GM18909 (cell line): ENCODE results near the gene MIEF1.

ENCODE experiments used
- ATAC-seq: cut with Tn5 transposase; IDR thresholded peaks from one replicate; pipeline ENCODE4 v1.9.1; 2021; ENCODE audit warnings: mild to moderate bottlenecking; ENCODE audit not compliant: unreplicated experiment, poor library complexity

The MIEF1 gene

DNA sequence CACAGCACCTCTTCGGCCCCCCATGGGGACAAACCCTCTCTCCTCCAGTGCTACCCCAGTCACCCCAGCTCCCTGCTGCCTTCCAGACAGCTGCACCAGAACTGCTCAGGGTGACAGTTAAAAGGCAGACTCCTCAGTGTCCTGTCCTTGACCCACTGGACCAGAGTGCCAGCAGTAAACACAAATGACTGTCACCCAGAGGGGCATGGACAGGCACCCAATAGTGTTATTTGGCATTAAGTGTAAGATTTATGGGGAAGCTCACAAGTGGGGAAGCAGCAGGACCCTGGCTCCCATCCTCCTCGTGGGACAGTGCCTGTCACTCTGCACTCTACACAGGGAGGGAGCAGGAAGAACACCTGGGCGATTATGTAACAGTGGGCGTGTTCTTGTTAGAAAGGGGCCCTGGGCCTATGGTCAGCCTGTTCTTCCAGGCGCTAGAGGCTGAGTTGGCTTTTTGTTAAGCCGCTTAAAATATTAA lies 25.4 kb downstream of the MIEF1 start:
- no peak for ATAC-seq

DNA sequence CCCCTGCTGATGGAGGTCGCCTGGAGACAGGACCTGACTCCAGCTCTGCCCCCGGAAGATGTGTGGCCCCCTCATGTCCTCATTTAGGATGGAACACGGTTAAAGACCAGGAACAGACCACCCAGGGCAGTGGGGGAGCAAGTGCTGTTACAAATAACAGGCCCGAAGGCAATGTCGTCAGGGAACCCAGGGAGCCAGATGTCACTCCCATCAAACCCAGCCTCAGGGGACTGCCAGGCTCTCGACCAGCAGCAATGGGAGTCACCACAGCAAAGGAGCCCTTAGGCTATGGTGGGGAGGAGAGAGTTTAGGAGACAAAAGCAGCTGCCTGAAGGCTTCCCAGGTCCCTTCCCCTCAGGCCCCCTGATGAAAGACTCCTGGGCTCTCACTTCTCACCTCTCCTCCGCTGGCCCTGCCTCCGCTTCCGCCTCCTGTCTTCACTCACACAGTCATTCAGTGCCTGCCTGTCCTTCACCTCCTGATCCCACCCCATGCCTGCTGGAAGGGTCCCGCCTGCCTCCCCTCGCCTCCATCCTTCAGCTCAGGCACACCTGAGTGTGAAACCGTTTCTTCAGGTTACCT lies 26.1 kb downstream of the MIEF1 start:
- no peak for ATAC-seq

DNA sequence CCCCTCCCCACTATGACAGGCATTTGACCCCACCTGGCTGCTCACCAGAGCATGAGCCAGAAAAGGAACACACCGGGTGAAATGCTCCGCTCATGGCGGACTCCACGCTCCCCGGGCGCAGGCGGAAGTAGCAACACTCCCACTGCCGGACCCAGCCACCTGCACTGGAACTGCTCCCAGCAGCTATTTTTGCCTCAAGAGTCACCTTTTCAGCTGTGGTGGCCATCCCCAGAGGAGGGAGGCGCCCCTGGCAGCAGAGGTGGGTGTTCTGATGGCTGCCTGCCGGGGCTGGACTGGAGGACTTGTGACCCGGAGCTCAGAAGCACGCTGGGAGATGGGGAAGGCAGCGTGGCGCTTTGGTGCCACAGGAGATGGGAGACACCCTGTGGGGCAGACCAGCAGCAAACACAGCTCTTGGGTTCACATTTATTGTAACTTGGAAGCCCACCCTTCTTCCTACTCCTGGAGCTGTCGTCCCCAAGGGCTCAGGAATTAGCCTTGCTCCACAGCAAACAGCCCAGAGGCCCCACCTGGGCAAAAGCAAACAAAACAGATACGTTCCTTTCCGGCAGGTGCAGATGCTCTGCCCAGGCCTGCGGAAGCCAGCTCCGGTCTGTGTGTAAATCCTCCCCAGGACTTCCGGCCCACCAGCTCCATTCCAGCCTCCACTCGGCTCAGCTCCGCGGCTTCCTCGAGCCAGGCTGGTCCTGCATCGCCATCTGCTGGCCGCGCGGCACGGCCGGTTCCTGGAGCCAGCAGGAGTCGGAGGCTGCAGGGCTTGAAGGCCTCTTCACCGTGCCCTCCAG lies 26.8 kb downstream of the MIEF1 start:
- ATAC-seq = no peak

DNA sequence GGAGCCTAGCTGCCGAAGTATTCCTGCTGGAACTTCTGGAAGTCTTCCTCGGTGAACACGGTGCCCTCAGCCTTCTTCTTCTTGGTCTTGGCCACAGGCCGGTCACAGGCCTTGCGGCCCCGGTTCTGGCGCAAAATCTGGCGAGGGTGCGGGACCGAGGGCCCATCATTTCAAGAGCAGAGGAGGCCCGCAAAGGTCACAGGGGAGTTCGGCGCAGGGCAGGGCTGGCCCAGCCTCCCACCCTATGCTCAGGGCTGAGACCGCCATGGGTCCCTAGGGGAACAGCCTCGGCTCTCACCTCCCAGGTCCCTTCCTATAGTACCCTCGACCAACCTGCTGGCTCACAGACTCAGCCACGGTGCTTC lies 27.4 kb downstream of the MIEF1 start:
- ATAC-seq = no peak

DNA sequence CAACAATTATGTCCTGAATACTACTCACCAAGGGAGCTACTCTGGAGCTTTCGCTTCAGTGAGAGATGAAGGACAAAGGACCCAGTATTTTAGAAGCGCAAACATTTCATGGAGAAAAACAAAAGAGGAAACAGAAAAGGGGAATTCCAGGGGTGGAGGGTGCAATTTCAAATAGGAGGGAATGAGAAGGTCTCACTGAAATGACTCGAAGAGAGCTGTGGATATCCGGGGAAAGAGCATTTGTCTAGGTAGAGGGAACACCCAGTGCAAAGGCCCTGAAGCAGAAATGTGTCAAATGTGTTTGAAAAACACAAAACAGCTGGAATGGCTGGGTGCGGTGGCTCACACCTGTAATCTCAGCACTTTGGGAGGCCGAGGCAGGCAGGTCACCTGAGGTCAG lies 28.0 kb downstream of the MIEF1 start:
- ATAC-seq = no peak

DNA sequence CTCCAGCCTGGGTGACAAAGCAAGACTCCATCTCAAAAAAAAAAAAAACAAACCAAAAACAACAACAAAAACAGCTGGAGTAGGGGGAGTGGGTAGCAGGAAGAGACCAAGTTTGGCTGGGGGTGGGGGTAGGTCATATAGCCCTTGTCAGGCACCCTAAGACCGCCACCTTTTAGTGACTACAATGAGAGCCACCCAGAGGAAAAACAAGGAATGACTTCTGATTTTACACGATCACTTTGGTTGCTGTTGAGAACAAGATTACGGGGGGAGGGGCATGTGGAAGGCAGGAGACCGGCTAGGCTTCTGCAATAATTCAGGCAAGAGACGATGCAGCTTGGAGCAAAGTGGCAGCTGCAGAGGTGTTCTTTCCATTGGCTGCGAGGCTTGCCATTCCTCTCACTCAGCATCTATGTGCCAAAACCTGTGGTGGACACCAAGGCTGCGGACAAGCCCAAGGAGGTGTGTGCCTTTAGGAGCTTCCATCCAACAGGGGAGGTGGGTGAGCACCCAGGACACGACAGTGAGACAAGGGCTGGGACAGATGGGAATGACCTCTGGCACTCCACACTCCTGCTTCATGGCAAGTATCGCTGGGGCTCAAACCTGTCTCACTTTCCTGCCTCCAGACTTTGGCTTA lies 28.7 kb downstream of the MIEF1 start:
- ATAC-seq = no peak

DNA sequence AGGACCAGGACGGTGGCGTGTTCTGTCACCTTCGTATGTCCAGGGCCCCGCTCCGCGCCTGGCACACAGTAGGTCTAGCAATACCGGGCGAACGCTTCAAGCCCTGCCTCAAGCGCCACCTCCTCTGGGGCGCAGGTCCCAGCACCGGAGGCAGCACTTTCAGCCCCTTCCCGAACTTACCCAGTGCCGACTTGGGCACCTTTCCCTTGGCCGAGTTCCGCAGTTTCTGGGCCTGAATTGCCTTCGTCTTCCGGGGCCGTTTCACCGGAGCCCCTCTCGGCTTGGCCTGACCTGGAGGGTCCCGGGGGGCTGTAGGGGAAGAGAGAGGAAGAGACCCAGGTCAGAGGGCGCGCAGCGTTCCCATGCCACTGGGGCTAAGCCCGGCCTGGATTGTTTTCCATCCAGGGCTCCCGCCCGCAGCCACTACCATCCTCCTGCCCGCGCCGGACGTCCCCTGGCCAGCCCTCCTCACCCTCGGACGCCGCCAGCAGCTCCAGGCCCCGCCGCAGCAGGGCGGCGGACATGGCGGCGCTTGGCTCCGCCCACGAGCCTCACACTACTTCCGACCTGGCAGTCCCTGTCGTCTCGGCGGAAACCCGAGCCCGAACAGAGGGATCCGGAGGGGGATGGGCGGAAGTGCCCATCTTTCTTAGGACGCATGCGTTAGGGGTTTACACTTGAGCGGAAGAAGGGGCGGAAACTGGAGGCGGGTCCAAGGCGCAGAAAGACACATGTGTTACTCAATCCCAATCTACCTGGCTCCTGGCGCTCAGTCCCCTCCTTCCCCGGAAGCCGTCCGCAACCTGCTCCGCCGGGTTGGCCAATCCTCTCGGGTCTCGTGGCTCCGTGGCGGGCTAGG lies 30.4 kb downstream of the MIEF1 start, which contains the start of gene RPS19BP1:
Gene RPS19BP1, minus strand, starts transcription at position 534 of the 859 bp plus-strand sequence. Its CDS starts 10 bp downstream, at position 524.
- ATAC-seq = peak; percentile 82

DNA sequence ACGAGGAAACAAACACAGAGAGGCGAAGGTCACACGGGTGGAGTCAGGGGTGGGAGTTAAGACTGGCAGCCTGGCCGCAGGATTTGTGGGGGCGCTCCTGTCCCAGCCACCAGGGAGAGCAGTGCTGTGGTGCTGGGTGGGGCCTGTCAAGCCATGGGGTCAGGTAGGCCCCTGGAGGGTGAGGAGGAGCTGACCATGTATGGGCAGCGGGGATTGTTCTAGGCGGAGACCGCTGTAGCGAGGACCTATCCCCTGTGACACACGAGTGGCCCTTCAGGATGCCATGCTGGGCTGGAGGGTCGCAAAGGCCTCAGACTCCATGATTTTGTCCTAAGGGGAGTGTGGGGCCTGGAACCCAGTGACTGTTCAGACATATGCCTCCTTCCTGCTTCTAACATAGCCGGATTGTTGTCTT lies 32.0 kb downstream of the MIEF1 start:
- no peak for ATAC-seq

DNA sequence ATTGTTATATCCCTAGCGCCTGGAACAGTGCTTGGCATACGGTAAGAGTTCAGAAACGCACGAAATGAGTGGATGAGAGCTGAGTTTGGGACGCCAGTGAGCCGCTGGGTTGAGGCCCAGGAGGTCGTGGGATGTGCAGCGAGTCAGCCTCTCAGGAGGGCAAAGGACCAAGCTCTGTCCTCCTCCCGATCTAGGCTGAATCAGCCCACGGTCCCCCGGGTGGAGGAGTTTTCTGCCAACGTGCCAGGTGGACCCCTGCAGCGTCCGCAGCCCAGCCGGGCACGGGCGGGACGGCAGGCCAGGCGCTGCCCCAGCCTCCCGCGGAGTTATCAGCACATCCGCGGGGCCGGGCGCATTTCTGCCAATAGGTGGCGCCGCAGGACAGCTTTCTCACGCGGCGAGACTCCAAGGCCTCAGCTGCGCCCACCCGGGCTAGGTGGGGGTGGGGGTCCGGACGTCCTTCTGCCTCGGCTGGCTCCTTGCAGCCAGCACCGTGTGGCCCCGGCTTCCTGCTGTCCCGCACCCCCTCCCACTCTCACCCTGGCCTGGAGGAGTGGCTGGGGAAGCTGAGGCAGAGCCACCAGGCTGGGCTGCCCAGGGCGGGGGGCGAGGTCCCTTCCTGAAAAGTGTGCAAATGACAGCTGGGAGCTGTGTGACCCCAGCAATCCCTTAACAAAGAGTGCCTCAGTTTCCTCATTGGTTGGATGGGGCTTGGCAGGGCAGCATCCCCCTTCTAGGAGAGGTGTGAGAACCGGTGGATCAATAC lies 32.7 kb downstream of the MIEF1 start:
- ATAC-seq = no peak

DNA sequence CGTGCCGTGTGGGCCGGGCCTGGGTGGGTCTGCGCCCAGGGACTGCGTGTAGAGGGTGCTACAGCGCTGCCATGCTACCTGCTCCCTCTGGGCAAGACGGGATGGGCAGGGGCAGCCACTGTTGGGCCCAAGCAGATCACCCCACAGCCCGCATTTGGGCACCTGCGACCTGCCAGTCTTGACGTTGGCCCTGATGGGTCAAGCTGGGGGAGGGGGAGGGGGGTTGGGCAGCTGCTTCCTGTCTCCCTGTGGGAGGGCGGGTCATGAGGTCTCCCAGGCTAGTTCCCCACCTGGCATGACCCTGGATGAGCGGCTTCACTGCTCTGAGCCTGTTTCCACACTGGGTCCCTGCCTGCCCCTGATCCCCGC lies 33.3 kb downstream of the MIEF1 start:
- no peak for ATAC-seq

DNA sequence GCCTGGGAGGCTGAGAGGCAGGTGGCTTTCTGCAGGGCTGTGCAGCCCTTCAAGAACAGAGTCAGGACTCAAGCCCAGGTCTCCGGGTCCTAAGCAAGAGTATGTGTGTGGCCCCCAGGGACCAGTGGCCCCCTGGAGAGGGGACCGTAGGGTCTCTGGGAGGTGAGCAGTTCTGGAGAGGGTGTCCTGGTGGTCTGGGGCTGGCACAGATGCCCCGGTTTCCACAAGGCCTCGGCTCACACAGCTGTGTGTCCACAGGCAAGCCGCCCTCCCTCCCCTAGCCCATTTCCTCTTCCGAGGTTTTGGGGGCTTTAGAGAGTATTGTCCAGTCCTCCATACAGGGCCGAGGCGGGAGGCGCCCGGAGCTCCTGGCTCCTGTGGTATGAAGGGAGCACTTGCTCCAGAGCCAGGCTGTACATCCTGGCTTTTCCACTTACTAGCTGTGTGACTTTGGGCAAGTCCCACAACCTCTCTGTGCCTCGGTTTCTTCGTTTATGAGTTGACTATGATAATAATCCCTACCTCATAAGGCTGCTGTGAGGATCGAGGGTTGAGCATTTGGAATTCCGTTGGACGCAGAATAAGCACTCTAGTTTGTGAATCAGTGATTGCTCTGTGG lies 33.9 kb downstream of the MIEF1 start:
- ATAC-seq = no peak

DNA sequence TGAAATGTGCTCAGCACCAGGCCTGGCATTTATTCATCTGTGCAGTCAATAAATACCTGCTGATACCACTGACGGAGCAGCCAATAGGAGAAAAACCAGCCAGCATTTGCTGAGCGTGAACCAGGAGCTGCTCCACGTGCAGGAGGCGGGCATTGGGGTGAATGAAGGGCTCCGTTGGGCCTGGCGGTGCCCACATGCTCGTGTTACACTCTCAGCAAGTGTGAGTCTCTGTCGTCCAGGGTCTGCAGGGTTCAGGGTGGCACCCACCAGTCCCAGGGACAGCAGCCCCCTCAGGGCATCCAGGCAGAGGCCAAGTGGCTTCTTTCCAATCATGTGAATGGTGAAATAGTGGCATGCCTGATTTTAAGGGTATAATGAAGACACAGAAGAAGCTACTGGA lies 34.6 kb downstream of the MIEF1 start:
- no peak for ATAC-seq

DNA sequence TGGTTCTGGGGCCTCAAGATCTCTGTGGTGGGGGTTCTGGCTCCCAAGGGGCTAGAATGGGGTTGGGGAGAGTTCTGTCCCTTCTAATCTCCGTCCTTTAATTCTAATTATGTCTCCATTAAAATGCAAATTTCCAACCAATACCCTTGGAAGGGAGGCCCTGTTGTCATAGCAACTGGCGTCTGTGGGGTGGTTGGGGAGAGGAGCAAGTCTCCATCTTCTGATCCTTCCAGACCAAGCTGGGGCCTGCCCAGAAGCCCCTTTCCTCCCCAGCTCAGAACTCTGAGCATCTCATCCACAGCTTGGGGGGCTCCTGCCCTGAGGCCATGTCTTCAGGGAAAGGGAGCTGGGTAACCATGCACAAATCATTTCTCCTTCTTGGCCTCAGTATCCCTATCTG lies 35.9 kb downstream of the MIEF1 start:
- no peak for ATAC-seq

DNA sequence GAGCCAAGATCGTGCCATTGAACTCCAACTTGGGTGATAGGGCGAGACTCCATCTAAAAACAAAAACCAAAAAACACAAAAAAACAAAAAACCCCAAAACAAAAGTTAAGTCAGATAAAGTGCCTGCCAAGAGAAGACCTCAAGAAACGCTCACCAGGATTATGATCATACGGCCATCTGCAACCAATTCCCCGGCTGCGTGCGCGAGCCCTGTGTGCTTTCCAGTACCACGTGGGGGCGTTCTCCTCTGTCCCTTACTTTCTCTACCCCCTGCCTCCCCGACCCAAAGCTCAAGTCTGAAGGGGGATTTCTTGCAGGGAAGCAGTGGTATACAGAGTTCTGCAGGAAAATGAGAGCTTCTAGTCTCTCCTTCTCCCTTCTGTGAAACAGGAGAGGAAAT lies 41.0 kb downstream of the MIEF1 start:
- no peak for ATAC-seq

DNA sequence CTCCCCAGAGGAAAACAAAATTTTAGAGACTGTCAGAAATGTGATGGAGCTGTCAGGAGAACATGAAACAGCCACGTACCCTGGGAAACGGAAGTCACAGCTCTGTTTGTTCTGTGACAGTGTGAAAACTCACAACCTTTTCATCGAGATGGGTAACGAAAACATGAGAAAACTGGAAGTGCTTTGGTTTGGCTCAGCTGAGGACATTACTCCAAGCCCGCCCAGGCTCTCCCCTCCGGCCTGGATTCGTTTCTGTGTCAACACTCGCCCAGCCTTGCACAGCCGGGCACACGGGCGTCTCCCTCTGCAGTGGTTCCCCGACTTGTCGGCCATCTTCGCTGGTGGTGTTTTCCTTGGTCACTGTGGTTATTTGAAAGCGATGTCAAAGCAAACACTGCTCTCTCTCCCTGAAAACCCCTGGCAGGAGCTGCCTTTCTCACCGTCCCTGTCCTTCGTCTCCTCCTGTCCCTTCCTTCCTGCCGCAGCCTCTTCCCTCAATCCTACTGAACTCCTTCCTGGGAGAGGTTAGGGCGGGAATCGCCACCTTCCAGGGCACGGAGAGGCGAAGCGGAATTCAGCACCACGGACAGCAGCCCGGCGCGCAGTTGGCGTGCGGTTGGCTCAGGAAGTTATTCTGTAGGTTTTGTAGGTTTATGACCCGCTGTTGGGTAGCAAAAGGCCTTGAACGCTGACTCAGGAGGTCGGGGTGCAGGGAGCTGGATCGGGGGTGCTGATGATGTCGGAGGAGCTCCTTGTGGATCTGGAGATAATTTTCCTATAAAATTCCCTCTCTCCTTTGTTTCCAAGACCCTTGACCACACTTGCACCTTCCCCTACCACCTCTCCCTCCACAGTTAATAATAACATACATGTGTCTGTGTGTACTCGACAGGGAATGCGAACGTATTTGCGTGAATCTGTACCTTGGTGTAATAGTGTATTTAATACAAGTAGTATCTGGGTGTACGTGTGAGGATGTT lies 43.6 kb downstream of the MIEF1 start:
- ATAC-seq = no peak

DNA sequence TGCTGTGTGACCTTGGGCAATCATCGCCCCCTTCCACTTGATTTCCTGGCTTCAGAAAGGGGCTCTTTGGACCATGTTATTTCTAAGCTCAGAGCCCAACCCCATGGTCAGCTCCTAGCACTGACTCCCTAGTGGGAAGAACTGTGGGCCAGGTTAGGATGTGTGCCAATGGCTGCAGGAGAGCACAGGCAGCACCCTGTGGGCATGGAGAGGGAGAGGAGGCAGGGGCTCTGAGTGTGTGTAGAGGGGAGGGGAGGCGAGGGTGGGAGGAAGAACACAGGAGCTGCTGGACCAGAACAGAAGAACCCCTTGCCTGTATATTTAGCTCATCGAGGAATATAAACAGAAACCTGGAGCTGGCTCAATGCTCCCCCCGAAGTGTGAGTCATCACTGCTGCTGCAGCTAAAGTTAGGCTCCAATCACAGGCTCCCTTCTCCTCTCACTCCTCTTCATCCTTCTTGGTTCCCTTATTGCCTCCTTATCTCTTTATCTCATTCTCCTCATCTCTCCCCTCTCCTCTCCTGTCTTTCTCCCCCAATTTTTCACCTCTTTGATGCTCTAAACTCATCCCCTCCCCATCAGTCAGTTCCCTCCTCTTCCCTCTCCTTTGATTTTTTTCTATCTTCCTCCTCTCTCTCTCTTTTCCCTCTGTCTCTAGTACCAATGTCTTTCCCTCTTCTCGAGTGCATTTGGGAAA lies 44.9 kb downstream of the MIEF1 start:
- ATAC-seq = no peak

DNA sequence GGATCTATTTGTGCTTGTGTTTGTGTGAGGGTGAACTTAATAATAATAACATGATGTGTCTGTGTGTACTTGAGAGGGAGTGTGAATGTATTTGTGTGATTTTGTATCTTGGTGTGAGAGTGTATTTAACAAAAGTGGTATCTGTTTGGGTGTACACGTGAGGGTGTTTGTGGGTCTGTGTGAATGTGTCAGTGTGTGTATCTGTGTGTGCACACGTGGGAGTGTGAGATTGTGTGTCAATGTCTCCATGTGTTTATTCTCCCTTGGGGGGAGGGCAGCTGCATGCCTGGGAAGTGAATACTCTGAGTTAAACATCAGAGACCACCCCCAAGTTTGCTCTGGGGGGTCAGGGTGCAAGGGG lies 45.5 kb downstream of the MIEF1 start:
- ATAC-seq = no peak

DNA sequence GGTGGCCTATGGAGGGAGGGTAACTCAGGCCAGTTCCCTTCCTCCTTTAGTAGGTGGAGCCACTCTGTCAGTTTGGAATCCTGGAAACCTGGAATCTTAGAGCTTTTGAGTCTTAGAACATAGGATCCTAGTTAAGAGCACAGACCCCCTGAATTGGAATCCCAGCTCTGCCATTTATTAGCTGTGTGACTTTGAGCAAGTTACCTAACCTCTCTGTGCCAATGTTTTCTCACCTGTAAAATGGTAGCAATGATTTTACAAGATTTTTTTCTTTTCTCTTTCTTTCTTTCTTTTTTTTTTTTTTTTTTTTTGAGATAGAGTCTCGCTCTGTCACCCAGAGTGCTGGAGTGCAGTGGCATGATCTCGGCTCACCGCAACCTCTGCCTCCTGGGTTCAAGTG lies 51.3 kb downstream of the MIEF1 start:
- no peak for ATAC-seq
